HG02623 (cell line): ENCODE results near the gene PPP1R13B.

ENCODE experiments used
- ATAC-seq: cut with Tn5 transposase; IDR thresholded peaks from one replicate; pipeline ENCODE4 v1.9.1; 2021; ENCODE audit warnings: moderate library complexity; ENCODE audit not compliant: unreplicated experiment

Gene PPP1R13B

DNA sequence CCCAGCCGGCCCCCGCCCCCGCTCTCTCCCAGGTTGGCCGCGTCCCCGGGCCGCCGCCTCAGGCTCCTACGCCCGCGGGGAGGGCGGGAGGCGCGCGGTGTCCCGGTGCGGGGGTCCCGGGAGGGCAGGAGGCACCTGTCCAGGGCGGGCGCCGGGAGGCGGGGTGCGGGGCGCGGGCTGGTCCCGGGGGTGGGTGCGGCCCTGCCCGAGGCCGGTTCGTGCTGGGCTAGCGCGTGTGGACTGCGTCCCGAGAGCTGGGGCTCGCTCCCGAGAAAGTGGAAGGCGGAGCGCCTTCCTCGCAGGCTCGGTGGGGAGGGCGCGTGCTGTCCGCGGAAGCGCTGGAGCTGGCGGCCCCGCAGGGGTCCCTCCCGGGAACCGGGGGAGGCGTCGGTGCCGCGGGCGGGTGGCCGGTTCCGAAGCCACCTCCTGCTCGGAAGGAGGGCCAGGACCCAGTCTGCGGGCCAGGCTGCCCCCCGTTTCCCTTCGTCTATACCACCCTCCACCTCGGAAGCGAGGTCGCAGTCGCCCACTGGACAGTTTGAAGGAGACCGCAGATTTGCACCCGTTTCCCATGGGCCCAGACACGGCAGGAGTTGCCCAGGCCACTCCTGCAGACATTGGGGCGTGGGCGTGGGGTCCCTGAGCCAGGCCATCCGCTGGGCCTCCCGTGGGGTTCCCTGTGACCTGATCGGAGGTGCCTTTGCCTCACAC is 131.1 kb downstream of the PPP1R13B start:
- ATAC-seq, result peak; percentile 2

DNA sequence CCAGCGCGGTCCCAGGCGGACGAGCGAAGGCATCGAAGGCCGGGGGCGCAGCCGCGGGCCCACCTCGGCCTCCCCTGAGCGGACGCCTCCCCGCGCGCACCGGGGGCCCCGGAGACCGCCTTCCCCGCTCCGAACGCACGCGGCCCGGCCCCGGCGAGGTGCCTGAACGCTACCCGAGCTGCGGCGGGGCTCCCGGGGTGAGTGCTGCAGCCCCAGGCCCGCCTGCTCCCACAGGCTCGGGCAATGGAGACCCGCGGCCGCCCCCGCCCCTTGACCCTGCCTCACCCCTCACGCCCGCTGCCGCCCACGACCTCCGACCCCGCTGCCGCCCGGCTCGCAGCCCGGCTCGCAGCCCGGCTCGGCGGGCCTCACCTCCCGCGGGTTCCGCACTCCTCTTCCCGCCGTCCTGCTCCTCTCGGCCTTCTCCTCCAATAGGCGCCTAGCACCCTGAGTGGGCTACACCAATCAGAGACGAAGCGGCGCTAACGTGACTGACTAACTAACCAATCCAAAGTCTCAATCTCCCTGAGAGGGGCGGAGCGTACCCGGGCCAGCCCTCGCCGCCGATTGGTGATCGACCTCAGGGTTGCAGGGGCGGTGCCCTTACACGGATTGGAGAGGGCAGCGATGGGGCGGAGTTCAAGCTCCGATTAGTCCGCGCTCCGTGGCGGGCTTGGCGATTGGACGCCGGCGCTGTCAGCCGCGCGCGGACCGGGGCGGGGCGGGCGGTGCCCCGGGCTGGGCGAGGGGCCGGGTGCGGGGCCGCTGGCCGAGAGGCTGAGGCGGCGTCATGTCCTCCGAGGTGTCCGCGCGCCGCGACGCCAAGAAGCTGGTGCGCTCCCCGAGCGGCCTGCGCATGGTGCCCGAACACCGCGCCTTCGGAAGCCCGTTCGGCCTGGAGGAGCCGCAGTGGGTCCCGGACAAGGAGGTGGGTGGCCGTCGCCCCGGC is 132.0 kb downstream of the PPP1R13B start, which contains the start of the genes XRCC3 and ZFYVE21:
TSS of gene XRCC3 (minus strand) at position 400 of the 949 bp plus-strand sequence. CDS start 4,364 bp downstream, outside the sequence.
TSS of gene ZFYVE21 (plus strand) at position 759 of the 949 bp plus-strand sequence. CDS start at position 791, 32 bp downstream.
- peak; percentile 92 for ATAC-seq

GRCh38 chr14:103714063-103714724 is 133.2 kb downstream of the PPP1R13B start:
- no peak for ATAC-seq

DNA sequence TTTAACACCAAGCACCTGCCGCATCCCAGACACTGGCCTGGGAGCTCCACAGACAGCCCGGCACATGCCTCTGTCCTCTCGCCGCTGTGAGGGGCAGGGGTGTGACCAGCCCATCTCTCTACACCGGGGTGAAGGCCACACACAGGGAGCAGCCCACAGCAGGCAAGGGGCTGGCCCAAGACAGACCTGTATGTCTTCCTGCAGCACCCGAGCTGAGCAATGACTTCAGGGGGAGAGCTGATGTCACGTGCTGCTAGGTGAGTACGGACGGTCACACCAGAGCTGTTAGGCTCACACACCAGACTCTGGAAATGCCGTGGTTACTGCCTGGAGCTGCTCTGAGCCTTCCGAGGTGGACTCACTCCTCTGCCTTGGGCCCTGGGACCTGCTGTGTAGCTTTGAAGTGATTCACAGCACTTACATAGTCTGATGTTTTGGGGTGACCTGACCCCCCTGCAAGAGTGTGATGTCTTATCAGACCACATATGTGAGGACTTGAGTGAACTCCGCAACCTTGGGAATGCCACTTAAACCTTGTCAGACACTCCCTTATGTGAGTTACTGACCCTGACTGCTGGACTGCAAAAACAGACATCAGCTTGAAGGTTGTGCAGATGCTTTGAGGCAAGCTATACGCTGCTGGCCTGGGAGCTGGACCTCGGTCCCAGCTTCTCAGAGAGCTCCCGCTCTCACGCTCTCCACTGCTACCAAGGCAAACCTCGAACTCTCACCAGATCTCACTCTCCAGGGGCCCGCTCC is 133.9 kb downstream of the PPP1R13B start:
- ATAC-seq, result no peak

GRCh38 chr14:103712633-103713247 is 134.6 kb downstream of the PPP1R13B start:
- no peak for ATAC-seq

DNA sequence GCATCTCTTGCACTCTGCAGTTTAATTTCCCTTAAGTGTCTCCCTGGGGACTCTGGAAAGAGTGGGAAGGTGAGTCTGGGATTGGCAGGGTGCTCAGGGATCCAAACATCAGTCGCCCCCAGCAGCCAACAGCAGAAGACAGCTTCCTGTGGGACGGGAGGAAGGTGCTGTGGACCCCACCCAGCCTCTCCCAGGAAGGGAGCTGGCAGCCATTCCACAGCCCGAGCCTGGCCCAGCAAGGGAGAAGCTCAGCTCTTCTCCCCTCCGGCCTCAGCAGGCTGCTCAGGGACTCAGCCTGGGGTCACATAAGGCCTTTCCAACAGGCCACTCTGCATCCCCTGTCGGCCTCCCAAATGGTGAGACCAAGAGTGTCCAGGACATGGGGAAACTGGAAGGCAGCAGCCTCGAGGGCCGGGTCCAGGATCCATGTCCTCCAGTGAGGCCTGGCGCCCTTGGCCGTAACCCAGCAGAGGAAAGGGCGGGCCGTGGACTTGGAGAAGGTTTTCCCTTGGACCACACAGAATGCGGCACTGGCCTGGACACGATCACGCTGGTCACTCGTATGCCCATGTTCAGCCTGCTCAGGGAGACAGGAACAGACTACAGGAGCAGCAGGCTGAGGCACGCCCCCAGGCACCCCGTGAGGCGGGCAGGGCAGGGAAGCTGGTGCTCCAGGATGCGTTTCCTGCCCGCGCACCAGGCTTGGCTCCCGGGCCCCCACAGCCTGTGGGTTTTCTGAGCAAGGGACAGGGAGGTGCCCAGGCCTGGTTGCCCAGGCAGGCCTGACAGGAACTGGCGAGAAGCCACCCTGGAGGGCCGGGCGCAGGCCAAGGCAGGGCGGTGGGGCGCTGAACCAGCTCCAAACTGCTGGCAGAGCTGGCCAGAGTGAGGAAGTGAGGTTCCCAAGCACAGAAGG is 135.6 kb downstream of the PPP1R13B start:
- no peak for ATAC-seq

DNA sequence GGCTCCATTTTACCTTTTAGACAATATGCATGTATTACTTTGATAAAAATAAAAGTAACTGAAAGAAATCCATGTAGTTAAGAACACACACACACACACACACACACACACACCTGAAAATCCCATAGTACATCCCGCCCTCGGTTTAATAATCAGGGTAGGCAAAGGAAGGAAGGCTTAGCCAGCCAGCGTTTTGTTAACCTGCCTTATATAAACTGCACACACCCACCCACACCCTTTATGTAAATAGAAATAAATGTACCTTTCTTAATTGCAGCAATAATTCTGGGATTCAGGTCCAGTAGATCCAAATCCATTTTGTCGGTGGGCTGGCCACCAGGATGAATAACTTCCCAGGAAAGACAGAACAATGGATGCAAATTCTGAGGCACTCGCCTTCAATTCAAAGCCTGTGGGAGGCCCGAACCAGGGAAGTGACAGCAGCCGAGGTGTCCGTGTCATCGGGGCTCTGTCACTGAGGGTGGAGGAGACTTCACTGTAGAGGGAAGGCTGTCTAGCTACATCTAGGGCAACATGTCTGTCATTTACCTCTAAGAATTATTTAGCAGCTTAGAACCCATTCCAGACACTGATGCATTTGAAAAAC is 136.5 kb downstream of the PPP1R13B start:
- no peak for ATAC-seq

GRCh38 chr14:103709814-103710213 is 137.6 kb downstream of the PPP1R13B start:
- ATAC-seq, result no peak

DNA sequence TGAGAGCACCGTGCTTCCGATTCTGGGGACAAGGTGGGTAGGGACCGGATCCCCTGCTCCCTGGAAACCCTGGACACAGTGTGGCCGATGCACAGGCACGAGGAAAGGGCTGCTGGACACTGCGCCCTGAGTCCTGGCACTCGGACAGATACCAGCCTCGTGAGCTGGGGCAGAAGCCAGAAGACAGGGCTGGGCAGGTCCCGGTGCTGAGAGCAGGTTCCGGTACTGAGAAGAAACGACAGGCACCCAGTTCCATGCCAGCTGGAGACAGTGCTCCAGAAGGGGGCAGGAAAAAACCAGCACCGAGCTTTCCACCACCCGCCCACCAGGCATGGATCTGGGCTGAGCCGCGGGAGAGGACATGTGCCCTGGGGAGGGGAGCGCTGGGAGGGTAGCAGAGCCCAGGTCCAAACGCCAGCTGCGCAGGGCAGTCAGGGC is 138.6 kb downstream of the PPP1R13B start:
- ATAC-seq, result no peak

- ATAC-seq, result no peak
Measured at GRCh38 chr14:103707329-103708263, 139.8 kb downstream of the PPP1R13B start.

GRCh38 chr14:103706551-103707328 is 140.6 kb downstream of the PPP1R13B start:
- no peak for ATAC-seq

DNA sequence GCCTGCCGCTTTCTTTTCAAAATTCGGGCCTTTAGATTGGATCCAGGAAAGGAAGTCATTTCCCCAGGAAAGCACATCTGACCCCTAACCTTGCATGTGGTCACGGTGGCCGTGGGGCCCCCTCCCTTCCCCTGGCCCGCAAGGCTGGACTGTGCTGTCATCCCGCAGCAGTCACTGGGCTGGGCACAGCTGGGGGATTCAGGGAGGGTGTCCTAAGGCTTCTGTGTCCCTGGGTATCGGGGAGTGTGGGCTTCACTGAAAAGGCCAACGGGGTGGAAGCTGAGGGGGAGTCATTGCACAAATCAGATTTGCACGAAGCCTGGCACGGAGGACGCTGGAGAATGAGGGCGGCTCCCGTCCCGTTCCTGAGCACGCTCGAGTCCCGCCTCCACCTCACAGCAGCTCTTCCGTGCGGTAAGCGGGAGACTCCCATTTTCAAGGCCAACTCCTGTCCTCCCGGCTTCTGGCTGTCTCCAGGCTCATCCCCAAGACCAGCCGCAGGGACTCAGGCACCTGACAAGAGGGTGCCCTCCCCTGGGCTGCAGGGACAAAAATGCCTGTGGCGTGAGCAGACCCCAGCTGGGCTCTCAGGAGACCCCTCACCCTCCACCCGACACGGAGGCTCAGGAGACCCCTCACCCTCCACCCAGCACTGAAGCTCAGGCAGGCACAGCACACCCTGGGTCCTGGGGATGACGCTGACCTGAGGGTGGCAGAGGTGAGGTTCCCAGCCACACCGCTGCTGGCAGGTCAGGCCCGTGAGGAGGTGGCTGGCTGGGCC is 141.7 kb downstream of the PPP1R13B start:
- no peak for ATAC-seq

GRCh38 chr14:103705118-103705503 is 142.3 kb downstream of the PPP1R13B start:
- ATAC-seq, result no peak

DNA sequence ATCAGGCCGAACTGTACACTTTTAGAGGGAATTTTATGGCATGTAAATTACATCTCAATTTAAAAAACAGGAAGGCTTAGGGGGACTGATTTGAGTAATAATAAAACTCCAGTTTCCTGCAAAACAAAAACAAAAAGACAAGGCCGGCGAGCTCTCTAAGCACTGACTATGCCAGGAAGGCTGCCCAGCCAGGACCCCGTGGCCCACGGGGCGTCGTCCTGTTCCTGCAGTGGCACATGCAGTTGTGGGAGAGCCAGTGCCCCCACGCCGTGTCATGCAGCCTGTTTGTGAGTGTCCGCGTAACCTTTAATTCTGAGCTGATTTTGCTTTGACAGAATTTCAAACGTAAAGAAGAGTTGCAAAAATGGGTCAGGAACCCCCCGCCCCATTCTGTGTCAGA is 142.7 kb downstream of the PPP1R13B start:
- no peak for ATAC-seq

DNA sequence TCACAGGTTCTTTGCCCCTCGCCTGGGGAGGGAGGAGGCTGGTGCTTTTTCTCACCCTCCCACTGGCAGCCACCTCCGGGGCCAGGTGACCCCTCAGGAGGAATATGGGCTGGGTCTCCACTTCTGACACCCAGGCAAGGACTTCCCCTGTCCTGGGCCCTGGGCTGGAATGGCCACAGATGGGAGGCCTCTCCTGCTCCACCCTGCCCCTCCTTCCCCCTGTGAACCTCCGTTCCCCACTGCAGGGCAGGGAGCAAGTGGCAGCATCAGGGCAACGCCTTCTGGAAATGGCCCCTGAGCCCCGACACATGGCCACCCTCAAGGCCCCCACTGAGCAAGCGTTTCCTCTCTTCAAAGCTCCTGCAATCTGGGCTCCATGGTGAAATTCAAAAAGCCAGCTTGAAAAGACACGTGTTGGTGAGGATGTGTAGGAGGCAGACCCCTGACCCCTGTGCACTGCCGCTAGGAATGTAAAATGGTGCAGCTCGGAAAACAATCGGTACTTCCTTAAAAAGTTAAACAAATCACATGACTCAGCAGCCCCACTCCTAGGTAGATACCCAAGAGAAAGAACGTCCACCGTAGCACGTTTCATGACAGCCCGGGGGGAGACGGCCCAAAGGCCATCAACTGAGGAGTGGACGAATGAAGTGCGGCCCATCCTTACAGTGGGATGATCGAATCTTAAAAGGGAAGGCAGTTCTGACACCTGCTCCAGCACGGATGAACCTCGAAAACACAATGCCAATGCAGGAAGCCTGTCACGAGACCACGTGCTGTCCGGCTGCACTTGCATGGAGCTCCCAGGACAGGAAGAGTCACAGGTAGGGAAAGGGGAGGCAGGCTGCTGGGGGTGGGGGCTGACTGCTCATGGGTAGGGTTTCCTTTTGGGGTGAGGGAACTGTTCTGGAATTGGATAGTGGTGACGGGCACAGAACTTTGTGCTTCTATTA is 143.7 kb downstream of the PPP1R13B start:
- ATAC-seq, result no peak
